Hepatocyte (in vitro differentiated cells): ENCODE measurements around the gene ITPR3. TPM values are rescaled to one million over a fixed set of nuclear protein-coding genes. Genes with fewer than 3 reads are reported as not detected.

Source experiments
- DNase-seq: peaks from one replicate; pipeline ENCODE4 v3.0.0-alpha.2; 2016; ENCODE audit warnings: low spot score
- H2AFZ ChIP-seq: fragments of 200-600 bp; sonication (generic); 2 replicates; pipeline ENCODE4 v1.6.0; 2016; ENCODE audit warnings: antibody characterized with exemption, mild to moderate bottlenecking
- H3K27ac ChIP-seq: fragments of 200-600 bp; sonication (generic); 2 replicates; pipeline ENCODE4 v1.5.1; 2016; ENCODE audit warnings: mild to moderate bottlenecking
- H3K27me3 ChIP-seq: fragments of 200-600 bp; sonication (generic); 2 replicates; pipeline ENCODE4 v1.6.1; 2016
- H3K36me3 ChIP-seq: fragments of 200-600 bp; sonication (generic); replicated peaks from 2 replicates; pipeline ENCODE4 v1.5.1; 2016; ENCODE audit warnings: low read depth; ENCODE audit not compliant: insufficient read depth
- H3K4me1 ChIP-seq: fragments of 200-600 bp; sonication (generic); 2 replicates; pipeline ENCODE4 v1.5.1; 2016; ENCODE audit warnings: mild to moderate bottlenecking, moderate library complexity; ENCODE audit not compliant: insufficient read depth
- H3K4me2 ChIP-seq: fragments of 200-600 bp; sonication (generic); 2 replicates; pipeline ENCODE4 v1.6.0; 2016
- H3K4me3 ChIP-seq: fragments of 200-600 bp; sonication (generic); 2 replicates; pipeline ENCODE4 v1.5.1; 2016; ENCODE audit warnings: mild to moderate bottlenecking
- H3K79me2 ChIP-seq: fragments of 200-600 bp; sonication (generic); 2 replicates; pipeline ENCODE4 v1.6.0; 2017; ENCODE audit warnings: mild to moderate bottlenecking
- H3K9me2 ChIP-seq: fragments of 200-600 bp; sonication (generic); replicated peaks from 2 replicates; pipeline ENCODE4 v1.6.0; 2017; ENCODE audit warnings: mild to moderate bottlenecking; ENCODE audit not compliant: insufficient read depth
- H3K9me3 ChIP-seq: fragments of 200-600 bp; sonication (generic); 2 replicates; pipeline ENCODE4 v1.5.1; 2016; ENCODE audit warnings: low read depth, mild to moderate bottlenecking
- H4K20me1 ChIP-seq: fragments of 200-600 bp; sonication (generic); 2 replicates; pipeline ENCODE4 v1.6.0; 2016; ENCODE audit warnings: mild to moderate bottlenecking; ENCODE audit not compliant: insufficient read depth, poor library complexity, severe bottlenecking
- EZH2 ChIP-seq: fragments of 200-600 bp; sonication (generic); IDR thresholded peaks from 2 replicates; pipeline ENCODE4 v1.6.1; 2016; ENCODE audit warnings: antibody characterized with exemption, mild to moderate bottlenecking, borderline replicate concordance
- EZH2phosphoT487 ChIP-seq: fragments of 200-600 bp; sonication (generic); IDR thresholded peaks from one replicate; pipeline ENCODE4 v1.6.1; 2018; ENCODE audit warnings: antibody characterized with exemption, mild to moderate bottlenecking, low read depth, moderate library complexity; ENCODE audit not compliant: unreplicated experiment, severe bottlenecking
- WGBS: methylation state at CpG from one replicate; pipeline ENCODE4 v1.1.6; 2016; ENCODE audit warnings: low lambda C conversion rate; ENCODE audit errors: missing lambda C conversion rate; 5-methylcytosine and 5-hydroxymethylcytosine counted together
- polyA plus RNA-seq: library from polyadenylated mRNA; unstranded; fragments of >200 nt; fragmentation: Nextera tagmentation; extraction: Ambion mirVana; gene quantifications from 2 replicates; pipeline ENCODE4 v1.2.1, GENCODE V29; 2016
- total RNA-seq: library from RNA; depleted of rRNA; stranded (reverse); fragments of >200 nt; gene quantifications from 2 replicates; pipeline ENCODE4 v1.2.3, GENCODE V29; 2014
- TF ChIP-seq, protein P1 (sequence below): fragments of 200-600 bp; sonication (generic); IDR thresholded peaks from 2 replicates; pipeline ENCODE4 v1.5.1; 2016; ENCODE audit warnings: antibody characterized with exemption, mild to moderate bottlenecking; ENCODE audit not compliant: poor library complexity

Gene ITPR3
- total and polyA plus RNA-seq, 2 experiments from 2014 or later = 16.5 to 39.6 TPM

- Histone ChIP-seq H3K27ac (no peak overlapping the region), H3K27me3 (no peaks in the 10 kb centered on the region), H3K9me3 (no peaks in the 10 kb centered on the region), H3K9me2 (no peaks in the 10 kb centered on the region), H3K4me1 (no peaks in the 10 kb centered on the region), H3K4me3 (no peak overlapping the region), H2AFZ (no peak overlapping the region), H4K20me1 (no peaks in the 10 kb centered on the region), H3K36me3 (no peaks in the 10 kb centered on the region), H3K4me2 (no peak overlapping the region), H3K79me2 (no peaks in the 10 kb centered on the region)
- TF ChIP-seq EZH2phosphoT487 (no peak), EZH2 (no peak)
- WGBS = 100% methylated on average over 3 of the region's 3 CpGs
- DNase-seq = no peak
Observed at GRCh38 chr6:33671744-33672072, 50.6 kb downstream of the ITPR3 start.

DNA sequence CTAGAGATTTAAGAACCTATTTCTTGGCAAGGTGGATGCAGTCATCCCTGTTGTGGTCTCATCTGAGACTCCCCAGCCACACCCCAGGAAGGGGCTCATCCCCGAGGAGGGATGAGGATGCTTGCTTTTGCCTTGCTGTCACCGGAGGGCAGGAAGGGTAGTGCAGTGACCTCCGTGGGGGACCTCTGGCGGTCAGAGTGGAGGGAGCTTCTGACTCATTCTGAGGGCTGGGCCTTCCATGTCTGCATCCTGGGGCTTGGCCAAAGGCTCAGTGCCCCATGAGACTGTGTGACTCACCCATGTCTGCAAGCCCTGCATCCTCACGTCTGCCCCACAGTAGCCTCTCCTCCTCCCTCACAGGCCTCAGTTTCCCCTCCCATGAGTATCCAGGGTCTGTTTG is 51.7 kb downstream of the ITPR3 start:
- no peak overlapping the region for H3K4me3 ChIP-seq
- no peaks in the 10 kb centered on the region for H4K20me1 ChIP-seq
- WGBS = 33% methylated on average over 5 of the region's 5 CpGs
- no peaks in the 10 kb centered on the region for H3K4me1 ChIP-seq
- H2AFZ ChIP-seq = no peak overlapping the region
- H3K9me2 ChIP-seq = no peaks in the 10 kb centered on the region
- no peaks in the 10 kb centered on the region for H3K36me3 ChIP-seq
- DNase-seq = peak; percentile 87
- no peak overlapping the region for H3K27ac ChIP-seq
- no peak overlapping the region for H3K4me2 ChIP-seq
- TF ChIP-seq EZH2 = no peak
- TF ChIP-seq, protein P1, sequence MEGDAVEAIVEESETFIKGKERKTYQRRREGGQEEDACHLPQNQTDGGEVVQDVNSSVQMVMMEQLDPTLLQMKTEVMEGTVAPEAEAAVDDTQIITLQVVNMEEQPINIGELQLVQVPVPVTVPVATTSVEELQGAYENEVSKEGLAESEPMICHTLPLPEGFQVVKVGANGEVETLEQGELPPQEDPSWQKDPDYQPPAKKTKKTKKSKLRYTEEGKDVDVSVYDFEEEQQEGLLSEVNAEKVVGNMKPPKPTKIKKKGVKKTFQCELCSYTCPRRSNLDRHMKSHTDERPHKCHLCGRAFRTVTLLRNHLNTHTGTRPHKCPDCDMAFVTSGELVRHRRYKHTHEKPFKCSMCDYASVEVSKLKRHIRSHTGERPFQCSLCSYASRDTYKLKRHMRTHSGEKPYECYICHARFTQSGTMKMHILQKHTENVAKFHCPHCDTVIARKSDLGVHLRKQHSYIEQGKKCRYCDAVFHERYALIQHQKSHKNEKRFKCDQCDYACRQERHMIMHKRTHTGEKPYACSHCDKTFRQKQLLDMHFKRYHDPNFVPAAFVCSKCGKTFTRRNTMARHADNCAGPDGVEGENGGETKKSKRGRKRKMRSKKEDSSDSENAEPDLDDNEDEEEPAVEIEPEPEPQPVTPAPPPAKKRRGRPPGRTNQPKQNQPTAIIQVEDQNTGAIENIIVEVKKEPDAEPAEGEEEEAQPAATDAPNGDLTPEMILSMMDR = peak; percentile 34
- H3K27me3 ChIP-seq = no peaks in the 10 kb centered on the region
- H3K79me2 ChIP-seq = no peaks in the 10 kb centered on the region
- no peaks in the 10 kb centered on the region for H3K9me3 ChIP-seq

GRCh38 chr6:33673851-33674250 is 52.7 kb downstream of the ITPR3 start:
- Histone ChIP-seq H2AFZ (no peak overlapping the region), H3K36me3 (no peaks in the 10 kb centered on the region), H3K79me2 (no peaks in the 10 kb centered on the region), H3K4me1 (no peaks in the 10 kb centered on the region), H3K27ac (no peak overlapping the region), H3K9me2 (no peaks in the 10 kb centered on the region), H3K4me3 (no peak overlapping the region), H3K4me2 (no peak overlapping the region), H3K27me3 (no peaks in the 10 kb centered on the region), H3K9me3 (no peaks in the 10 kb centered on the region), H4K20me1 (no peaks in the 10 kb centered on the region)
- 78% methylated on average over 7 of the region's 7 CpGs for WGBS
- no peak for DNase-seq
- TF ChIP-seq, protein P1 = no peak
- TF ChIP-seq EZH2 (no peak), EZH2phosphoT487 (no peak)

DNA sequence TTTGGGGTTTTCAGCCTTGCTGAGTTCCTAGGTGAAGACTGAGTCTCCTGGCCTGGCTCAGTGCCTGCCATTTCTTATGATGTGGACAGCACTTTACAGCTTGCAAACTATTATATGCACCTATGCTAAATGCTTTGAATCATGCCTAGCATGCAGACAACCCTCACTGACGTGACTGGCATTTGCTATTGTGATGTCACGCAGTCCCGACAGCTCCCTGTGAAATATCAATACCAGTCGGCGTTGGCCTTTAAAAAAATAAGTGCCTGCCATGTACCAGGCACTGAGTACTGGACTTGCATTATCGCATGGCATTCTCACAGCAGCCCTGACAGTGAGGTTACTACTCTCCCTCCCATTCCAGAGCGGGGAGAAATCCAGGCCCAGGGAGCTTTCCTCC is 54.8 kb downstream of the ITPR3 start:
- DNase-seq = no peak
- no peaks in the 10 kb centered on the region for H3K4me1 ChIP-seq
- 98% methylated on average over 7 of the region's 7 CpGs for WGBS
- no peaks in the 10 kb centered on the region for H3K9me2 ChIP-seq
- H2AFZ ChIP-seq = no peak overlapping the region
- TF ChIP-seq EZH2 = no peak
- TF ChIP-seq, protein P1 = no peak
- TF ChIP-seq EZH2phosphoT487 = no peak
- H3K36me3 ChIP-seq = no peaks in the 10 kb centered on the region
- no peak overlapping the region for H3K4me2 ChIP-seq
- H3K27ac ChIP-seq = no peak overlapping the region
- no peaks in the 10 kb centered on the region for H4K20me1 ChIP-seq
- no peaks in the 10 kb centered on the region for H3K79me2 ChIP-seq
- no peak overlapping the region for H3K4me3 ChIP-seq
- no peaks in the 10 kb centered on the region for H3K9me3 ChIP-seq
- no peaks in the 10 kb centered on the region for H3K27me3 ChIP-seq
